Thoracic aorta (tissue), 2 donors: ENCODE measurements around the gene PIK3AP1. TPM values are rescaled to one million over a fixed set of nuclear protein-coding genes. Genes with fewer than 3 reads are reported as not detected.
"Not testable (repeated sequence)": the region's sequence is repeated elsewhere in the genome, so short reads cannot be mapped to it uniquely, and the experiment has no call there.

Source experiments
- ATAC-seq: fragments of 150-250 bp; one replicate; pipeline ENCODE4 v1.8.0; 2017; ENCODE audit warnings: low read depth; ENCODE audit not compliant: insufficient number of reproducible peaks, low FRiP score
- DNase-seq: peaks from one replicate; pipeline ENCODE4 v3.0.0-alpha.2; 2020; ENCODE audit warnings: low spot score
- H3K27ac ChIP-seq, 2 donors: fragments of 200-600 bp; sonication (generic); 1 replicate in 1 of 2; 2 replicates in 1 of 2; pipeline ENCODE4 v1.5.1; 2016; ENCODE audit warnings: mild to moderate bottlenecking in 2 of 2, moderate library complexity in 2 of 2
- H3K27me3 ChIP-seq: fragments of 200-600 bp; sonication (generic); replicated peaks from 2 replicates; pipeline ENCODE4 v1.6.0; 2016; ENCODE audit warnings: mild to moderate bottlenecking; ENCODE audit not compliant: insufficient read depth
- H3K36me3 ChIP-seq: fragments of 200-600 bp; sonication (generic); one replicate; pipeline ENCODE4 v1.5.1; 2016
- H3K4me1 ChIP-seq, 2 donors: fragments of 200-600 bp; sonication (generic); 1 replicate in 1 of 2; 2 replicates in 1 of 2; pipeline versions ENCODE4 v1.5.1 to v1.6.0; 2016; ENCODE audit warnings: low read depth in 2 of 2, mild to moderate bottlenecking in 1 of 2; ENCODE audit not compliant: control insufficient read depth in 1 of 2
- H3K4me3 ChIP-seq: fragments of 200-600 bp; sonication (generic); 2 replicates; pipeline ENCODE4 v1.5.1; 2016; ENCODE audit warnings: mild to moderate bottlenecking
- H3K9me3 ChIP-seq: fragments of 200-600 bp; sonication (generic); 2 replicates; pipeline ENCODE4 v1.5.1; 2016
- CTCF ChIP-seq: fragments of 200-600 bp; sonication (generic); IDR thresholded peaks from one replicate; pipeline ENCODE4 v1.5.1; 2019; ENCODE audit warnings: antibody characterized with exemption
- total RNA-seq, 2 donors: library from RNA; depleted of rRNA; stranded (reverse); fragments of >200 nt; gene quantifications; one replicate each; pipeline versions ENCODE4 v1.1.0 to v1.2.3, GENCODE V29; 2016

The PIK3AP1 gene
- total RNA-seq, 2 donors from 2014 or later: 20.2 to 23.6 TPM

DNA sequence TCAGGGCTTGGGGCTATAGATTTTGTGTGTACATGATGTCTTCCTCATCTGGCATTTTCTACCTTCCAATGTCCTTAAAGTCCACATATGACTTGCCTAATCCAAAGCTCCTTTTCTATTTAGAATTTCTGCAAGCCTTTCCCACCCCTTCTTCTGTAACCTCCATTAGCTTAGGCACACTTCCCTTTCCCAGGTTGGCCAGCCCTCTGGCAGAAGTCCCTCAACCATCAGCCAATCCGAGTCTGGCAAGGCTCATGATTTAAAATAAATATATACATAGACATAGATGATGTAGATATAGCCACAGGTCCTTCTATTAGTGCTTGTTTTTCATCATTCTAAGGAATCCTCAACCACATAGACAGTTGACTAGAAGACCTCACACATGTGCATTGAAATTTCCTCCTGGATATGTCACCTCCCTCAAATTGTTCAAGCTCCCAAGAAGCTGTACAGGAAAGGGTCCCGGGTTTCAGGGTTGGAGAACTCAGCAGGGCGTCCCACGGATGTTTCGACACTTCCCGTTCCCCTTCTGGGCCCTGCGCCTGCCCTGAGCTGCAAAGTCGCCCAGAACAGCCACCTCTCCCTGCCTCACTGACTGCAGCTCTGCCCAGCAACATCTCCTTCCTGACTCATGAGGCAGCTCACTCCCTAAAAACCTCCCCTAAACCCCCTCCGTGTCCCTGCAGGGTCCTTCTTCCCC, 20.4 kb upstream of the PIK3AP1 start:
- Histone ChIP-seq H3K27ac (no peak overlapping the region), H3K27me3 (no peaks in the 10 kb centered on the region), H3K4me3 (no peak overlapping the region), H3K9me3 (no peaks in the 10 kb centered on the region), H3K4me1 (no peaks in the 10 kb centered on the region), H3K36me3 (no peaks in the 10 kb centered on the region)
- TF ChIP-seq CTCF: no peak
- ATAC-seq: no peak
- DNase-seq: no peak

DNA sequence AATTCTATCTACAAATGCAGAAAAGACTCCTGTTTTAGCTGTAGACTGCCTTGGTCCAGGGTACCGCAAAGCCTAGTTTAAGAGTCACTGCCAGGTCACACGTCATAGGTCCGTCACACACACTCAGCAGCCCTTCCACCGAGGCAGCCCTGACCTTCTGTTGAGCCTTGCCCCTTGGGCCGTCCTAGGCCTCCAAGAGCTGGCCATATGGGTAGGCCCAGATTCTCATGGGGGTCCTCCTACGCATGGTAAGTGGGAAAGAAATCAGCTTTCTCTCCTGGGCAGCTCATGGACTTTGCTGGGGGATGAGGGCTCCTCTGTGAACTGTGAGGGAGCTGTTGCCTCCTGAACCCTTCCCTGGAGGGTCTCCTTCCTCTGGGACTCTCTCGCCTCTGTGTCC, 19.8 kb upstream of the PIK3AP1 start:
- TF ChIP-seq CTCF: no peak
- no peak for ATAC-seq
- no peak overlapping the region for H3K27ac ChIP-seq

GRCh38 chr10:96737307-96737902, 17.1 kb upstream of the PIK3AP1 start:
- H3K4me1 ChIP-seq, ATAC-seq, DNase-seq: not testable (repeated sequence)

More for the DNA sequence above, 19.8 kb upstream of the PIK3AP1 start:
- Histone ChIP-seq H3K4me1 (no peaks in the 10 kb centered on the region), H3K9me3 (no peaks in the 10 kb centered on the region), H3K36me3 (no peaks in the 10 kb centered on the region), H3K4me3 (no peak overlapping the region), H3K27me3 (no peaks in the 10 kb centered on the region)
- DNase-seq: no peak

GRCh38 chr10:96724621-96725020, 4.3 kb upstream of the PIK3AP1 start:
- ATAC-seq: no peak
- no peak for TF ChIP-seq CTCF
- H3K4me1 ChIP-seq: peaks cover 4 to 14% of the 10 kb centered on the region in 2 donors
- no peaks in the 10 kb centered on the region for H3K27me3 ChIP-seq
- no peak overlapping the region for H3K27ac ChIP-seq
- H3K36me3 ChIP-seq: no peaks in the 10 kb centered on the region
- H3K9me3 ChIP-seq: no peaks in the 10 kb centered on the region
- H3K4me3 ChIP-seq: no peak overlapping the region
- DNase-seq: no peak

More at GRCh38 chr10:96737307-96737902, 17.1 kb upstream of the PIK3AP1 start:
- not testable (repeated sequence) for H3K9me3 ChIP-seq, H3K27me3 ChIP-seq, H3K4me3 ChIP-seq, H3K27ac ChIP-seq, H3K36me3 ChIP-seq

DNA sequence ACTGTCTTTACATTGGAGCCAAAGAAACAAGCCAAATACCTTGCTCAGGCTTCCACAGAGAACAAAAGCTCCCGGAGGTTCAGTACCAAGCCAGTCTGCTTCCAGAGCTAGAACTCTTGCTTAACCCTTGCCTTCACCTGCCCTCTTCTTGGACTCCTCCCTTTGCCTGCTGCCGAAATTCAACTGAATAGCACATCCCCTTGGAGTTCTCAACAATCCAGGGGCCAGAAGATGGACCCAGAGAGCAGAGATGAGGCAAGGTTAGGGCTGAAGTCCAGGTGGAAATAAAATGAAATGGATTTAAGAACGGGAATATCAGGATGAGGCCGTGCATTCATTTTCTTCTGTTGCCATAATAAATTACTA, 876 bp upstream of the PIK3AP1 start:
- no peaks in the 10 kb centered on the region for H3K27me3 ChIP-seq
- DNase-seq (no peak), ATAC-seq (no peak)
- H3K9me3 ChIP-seq: no peaks in the 10 kb centered on the region
- TF ChIP-seq CTCF: no peak
- no peak overlapping the region for H3K27ac ChIP-seq
- H3K4me3 ChIP-seq: no peak overlapping the region
- no peaks in the 10 kb centered on the region for H3K36me3 ChIP-seq
- H3K4me1 ChIP-seq: peaks cover 4 to 14% of the 10 kb centered on the region in 2 donors
